ENCODE data around the gene LMTK2.

LMTK2 gene

DNA sequence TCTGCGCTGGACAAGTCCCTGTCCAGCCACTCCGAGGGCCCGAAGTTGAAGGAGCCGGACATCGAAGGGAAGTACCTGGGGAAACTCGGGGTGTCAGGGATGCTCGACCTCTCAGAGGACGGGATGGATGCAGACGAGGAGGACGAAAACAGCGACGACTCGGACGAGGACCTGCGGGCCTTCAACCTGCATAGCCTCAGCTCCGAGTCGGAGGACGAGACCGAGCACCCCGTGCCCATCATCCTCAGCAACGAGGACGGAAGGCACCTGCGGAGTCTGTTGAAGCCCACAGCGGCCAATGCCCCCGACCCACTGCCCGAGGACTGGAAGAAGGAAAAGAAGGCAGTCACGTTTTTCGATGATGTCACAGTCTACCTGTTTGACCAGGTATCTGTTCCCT lies 87.5 kb downstream of the LMTK2 start:
- no peaks in the 10 kb centered on the region for H3K27me3 ChIP-seq (ENCODE audit: insufficient read depth, low read length, poor library complexity)
- H3K9me3 ChIP-seq (ENCODE audit: insufficient read depth, low read length, severe bottlenecking): no peaks in the 10 kb centered on the region
- DNase-seq (no peak), ATAC-seq (ENCODE audit: insufficient read depth, low read depth) (no peak)
- no peak overlapping the region for H3K4me2 ChIP-seq (ENCODE audit: insufficient read depth, low read length)
- H3K36me3 ChIP-seq (ENCODE audit: insufficient read depth, low read length): peaks cover 57% of the 10 kb centered on the region
- TF ChIP-seq EZH2 (IDR thresholded peaks at IDR 0.05; ENCODE audit: borderline replicate concordance, low read depth, low read length, severe bottlenecking): no peak
- TF ChIP-seq, protein P1, sequence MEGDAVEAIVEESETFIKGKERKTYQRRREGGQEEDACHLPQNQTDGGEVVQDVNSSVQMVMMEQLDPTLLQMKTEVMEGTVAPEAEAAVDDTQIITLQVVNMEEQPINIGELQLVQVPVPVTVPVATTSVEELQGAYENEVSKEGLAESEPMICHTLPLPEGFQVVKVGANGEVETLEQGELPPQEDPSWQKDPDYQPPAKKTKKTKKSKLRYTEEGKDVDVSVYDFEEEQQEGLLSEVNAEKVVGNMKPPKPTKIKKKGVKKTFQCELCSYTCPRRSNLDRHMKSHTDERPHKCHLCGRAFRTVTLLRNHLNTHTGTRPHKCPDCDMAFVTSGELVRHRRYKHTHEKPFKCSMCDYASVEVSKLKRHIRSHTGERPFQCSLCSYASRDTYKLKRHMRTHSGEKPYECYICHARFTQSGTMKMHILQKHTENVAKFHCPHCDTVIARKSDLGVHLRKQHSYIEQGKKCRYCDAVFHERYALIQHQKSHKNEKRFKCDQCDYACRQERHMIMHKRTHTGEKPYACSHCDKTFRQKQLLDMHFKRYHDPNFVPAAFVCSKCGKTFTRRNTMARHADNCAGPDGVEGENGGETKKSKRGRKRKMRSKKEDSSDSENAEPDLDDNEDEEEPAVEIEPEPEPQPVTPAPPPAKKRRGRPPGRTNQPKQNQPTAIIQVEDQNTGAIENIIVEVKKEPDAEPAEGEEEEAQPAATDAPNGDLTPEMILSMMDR (IDR thresholded peaks at IDR 0.05; ENCODE audit: borderline replicate concordance, extremely low read depth, low read length, poor library complexity, severe bottlenecking): no peak
- H4K20me1 ChIP-seq (ENCODE audit: insufficient read depth, low read length): peaks cover 11% of the 10 kb centered on the region
- no peak overlapping the region for H3K27ac ChIP-seq (ENCODE audit: low read length)
- no peak overlapping the region for H2AFZ ChIP-seq (ENCODE audit: low read depth, low read length)
- no peak overlapping the region for H3K4me3 ChIP-seq (ENCODE audit: low read depth in 1 of 2, low read length in 2 of 2)
- no peaks in the 10 kb centered on the region for H3K79me2 ChIP-seq (ENCODE audit: insufficient read depth, low read length)
- no peak overlapping the region for H3K9ac ChIP-seq (ENCODE audit: low read depth, low read length)
- H3K4me1 ChIP-seq (ENCODE audit: insufficient read depth, low read length): no peaks in the 10 kb centered on the region

DNA sequence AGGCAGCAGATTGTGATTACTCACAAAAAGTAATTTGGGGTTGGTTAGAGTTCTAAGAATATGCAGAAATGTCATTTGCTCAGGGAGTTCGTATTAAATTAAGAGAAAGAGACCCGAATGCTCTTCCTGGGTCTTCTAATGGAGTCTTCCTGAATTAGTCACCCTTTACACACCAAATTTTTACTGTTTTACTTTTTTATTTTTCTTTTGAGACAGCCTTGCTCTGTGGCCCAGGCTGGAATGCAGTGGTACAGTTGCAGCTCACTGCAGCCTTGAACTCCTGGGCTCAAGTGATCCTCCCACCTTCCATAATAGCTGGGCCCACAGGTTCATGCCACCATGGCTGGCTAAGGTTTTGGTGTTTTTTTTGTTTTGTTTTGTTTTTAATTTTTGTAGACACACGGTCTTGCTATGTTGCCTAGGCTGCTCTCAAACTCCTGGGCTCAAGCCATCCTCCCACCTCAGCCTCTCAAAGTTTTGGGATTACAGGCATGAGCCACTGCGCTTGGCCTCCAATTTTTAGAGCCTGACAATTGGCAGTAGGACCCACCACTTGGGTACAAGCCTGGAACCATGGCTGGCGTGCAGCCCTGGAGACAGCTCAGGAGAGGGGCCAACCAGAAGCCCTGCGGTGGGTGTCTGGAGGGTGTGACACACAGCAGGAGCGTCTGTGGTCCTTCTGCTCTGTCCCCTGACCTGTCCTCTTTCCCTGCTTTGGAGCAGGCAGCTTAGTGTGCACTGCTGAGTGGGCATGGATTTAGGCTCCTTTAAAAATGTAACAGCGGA lies 88.2 kb downstream of the LMTK2 start:
- Histone ChIP-seq H3K4me2 (ENCODE audit: insufficient read depth, low read length) (no peak overlapping the region), H3K27me3 (ENCODE audit: insufficient read depth, low read length, poor library complexity) (no peaks in the 10 kb centered on the region), H3K36me3 (ENCODE audit: insufficient read depth, low read length) (peaks cover 51% of the 10 kb centered on the region), H3K27ac (ENCODE audit: low read length) (no peak overlapping the region), H3K4me3 (ENCODE audit: low read depth in 1 of 2, low read length in 2 of 2) (no peak overlapping the region), H3K9me3 (ENCODE audit: insufficient read depth, low read length, severe bottlenecking) (no peaks in the 10 kb centered on the region), H3K9ac (ENCODE audit: low read depth, low read length) (no peak overlapping the region), H4K20me1 (ENCODE audit: insufficient read depth, low read length) (peaks cover 11% of the 10 kb centered on the region), H3K79me2 (ENCODE audit: insufficient read depth, low read length) (no peaks in the 10 kb centered on the region), H2AFZ (ENCODE audit: low read depth, low read length) (no peak overlapping the region), H3K4me1 (ENCODE audit: insufficient read depth, low read length) (no peaks in the 10 kb centered on the region)
- ATAC-seq (ENCODE audit: insufficient read depth, low read depth) (no peak), DNase-seq (no peak)
- no peak for TF ChIP-seq EZH2 (IDR thresholded peaks at IDR 0.05; ENCODE audit: borderline replicate concordance, low read depth, low read length, severe bottlenecking)
- TF ChIP-seq, protein P1 (IDR thresholded peaks at IDR 0.05; ENCODE audit: borderline replicate concordance, extremely low read depth, low read length, poor library complexity, severe bottlenecking): no peak

DNA sequence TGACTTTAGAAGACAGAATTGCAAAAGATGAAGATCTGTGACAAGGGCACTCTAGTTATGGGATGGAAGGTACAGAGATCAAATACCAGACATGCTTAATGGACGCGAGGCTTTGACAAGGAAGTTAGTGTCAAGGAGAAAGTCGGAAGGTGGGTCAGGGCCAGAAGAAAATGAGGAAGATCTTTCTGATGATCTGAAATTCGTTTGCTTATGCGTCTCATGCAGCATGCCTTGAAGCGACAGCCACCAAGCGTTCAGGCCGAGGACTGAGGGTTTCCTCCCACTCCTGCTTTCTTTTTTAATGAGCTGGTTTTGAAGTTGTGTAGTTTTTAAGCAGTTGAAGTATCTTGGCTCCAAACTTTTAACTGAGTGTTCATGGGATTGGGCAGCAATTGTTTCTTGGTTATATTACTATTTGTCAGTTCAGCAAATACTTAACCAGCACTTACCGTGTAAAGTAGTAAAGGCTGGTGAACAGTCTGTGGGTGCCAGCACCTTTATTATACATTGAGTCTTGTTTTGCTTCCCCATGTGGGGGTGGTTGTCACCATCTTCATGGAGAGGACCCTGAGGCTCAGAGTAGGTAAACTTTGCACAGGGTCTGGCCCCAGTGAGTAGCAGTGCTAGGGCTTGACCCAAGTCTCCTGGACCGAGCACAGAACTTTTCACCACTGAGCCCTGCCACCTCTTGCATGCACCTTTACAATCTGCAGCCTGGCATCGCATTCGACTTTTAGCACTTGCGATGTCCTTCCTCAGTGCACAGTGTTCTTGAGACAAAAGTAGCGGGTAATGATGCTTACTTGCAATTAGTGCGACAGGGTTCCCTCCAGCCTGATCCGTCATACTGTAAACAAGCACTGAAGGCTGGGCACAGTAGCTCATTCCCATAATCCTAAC lies 90.3 kb downstream of the LMTK2 start:
- Histone ChIP-seq H3K4me2 (ENCODE audit: insufficient read depth, low read length) (no peak overlapping the region), H3K27ac (ENCODE audit: low read length) (no peak overlapping the region), H3K4me1 (ENCODE audit: insufficient read depth, low read length) (peaks cover 9% of the 10 kb centered on the region), H4K20me1 (ENCODE audit: insufficient read depth, low read length) (peaks cover 18% of the 10 kb centered on the region), H3K4me3 (ENCODE audit: low read depth in 1 of 2, low read length in 2 of 2) (no peak overlapping the region), H3K79me2 (ENCODE audit: insufficient read depth, low read length) (no peaks in the 10 kb centered on the region), H3K9ac (ENCODE audit: low read depth, low read length) (no peak overlapping the region), H3K27me3 (ENCODE audit: insufficient read depth, low read length, poor library complexity) (no peaks in the 10 kb centered on the region), H3K36me3 (ENCODE audit: insufficient read depth, low read length) (peaks cover 43% of the 10 kb centered on the region), H2AFZ (ENCODE audit: low read depth, low read length) (no peak overlapping the region), H3K9me3 (ENCODE audit: insufficient read depth, low read length, severe bottlenecking) (no peaks in the 10 kb centered on the region)
- no peak for ATAC-seq (ENCODE audit: insufficient read depth, low read depth)
- DNase-seq: no peak
- TF ChIP-seq, protein P1 (IDR thresholded peaks at IDR 0.05; ENCODE audit: borderline replicate concordance, extremely low read depth, low read length, poor library complexity, severe bottlenecking): no peak
